Gastroesophageal sphincter (tissue), 3 donors: Measurements from ENCODE around the gene MORN4.

Source experiments
- CTCF ChIP-seq, 4 experiments: fragments of 200-600 bp in 2 of 4; fragments of 450-650 bp in 2 of 4; sonication (generic) in 1 of 4; IDR thresholded peaks; one replicate each; pipeline ENCODE4 v1.5.1; 2017 to 2019; ENCODE audit warnings: antibody characterized with exemption in 4 of 4, mild to moderate bottlenecking in 2 of 4, moderate library complexity in 2 of 4
- EP300 ChIP-seq: sonication (generic); formaldehyde crosslinking; IDR thresholded peaks from one replicate; pipeline ENCODE4 v1.6.1; 2017; ENCODE audit warnings: antibody characterized with exemption, mild to moderate bottlenecking
- POLR2A ChIP-seq, 2 donors: fragments of 450-650 bp; IDR thresholded peaks; one replicate each; pipeline ENCODE4 v1.6.1; 2017; ENCODE audit warnings: antibody characterized with exemption in 2 of 2, mild to moderate bottlenecking in 2 of 2, moderate library complexity in 1 of 2
- POLR2AphosphoS5 ChIP-seq: sonication (generic); formaldehyde crosslinking; IDR thresholded peaks from one replicate; pipeline ENCODE4 v1.6.1; 2017; ENCODE audit warnings: antibody characterized with exemption

- TF ChIP-seq CTCF (IDR thresholded peaks at IDR 0.05): no peak
- TF ChIP-seq POLR2A (IDR thresholded peaks at IDR 0.05): no peak
- TF ChIP-seq EP300: no peak
- no peak for TF ChIP-seq POLR2AphosphoS5
Measured at GRCh38 chr10:97631098-97631497, 2.2 kb downstream of the MORN4 start.
